Astrocyte of the cerebellum (primary cell): ENCODE results near the gene JPT2.

ENCODE experiments used
- DNase-seq: peaks from one replicate; pipeline ENCODE4 v3.0.0-alpha.2; 2011; ENCODE audit warnings: low read depth
- H3K4me3 ChIP-seq: 2 replicates; pipeline ENCODE4 v1.5.1; 2011; ENCODE audit warnings: mild to moderate bottlenecking, low read depth, low read length, moderate library complexity
- CTCF ChIP-seq: IDR thresholded peaks from 2 replicates; pipeline ENCODE4 v1.5.1; 2012; ENCODE audit warnings: low read length, low read depth, moderate library complexity, mild to moderate bottlenecking; ENCODE audit errors: missing control alignments
- in situ Hi-C: cut with HindIII; loops from 2 replicates; pipeline ENCODE4 v1.10.0; 2017; ENCODE audit warnings: low sequenced_read_pairs

The JPT2 gene

GRCh38 chr16:1662543-1662942, 15.5 kb upstream of the JPT2 start:
- no peak overlapping the region for H3K4me3 ChIP-seq
- TF ChIP-seq CTCF = no peak
- in situ Hi-C loops = no loop called here
- DNase-seq = no peak

- H3K4me3 ChIP-seq = no peak overlapping the region
- in situ Hi-C loops = no loop called here
- no peak for DNase-seq
- TF ChIP-seq CTCF = no peak
Measured at GRCh38 chr16:1665829-1666228, 12.2 kb upstream of the JPT2 start.

GRCh38 chr16:1666316-1666715, 11.8 kb upstream of the JPT2 start:
- H3K4me3 ChIP-seq = no peak overlapping the region
- in situ Hi-C loops = no loop called here
- DNase-seq = no peak
- no peak for TF ChIP-seq CTCF

- no peak for DNase-seq
- no peak overlapping the region for H3K4me3 ChIP-seq
- in situ Hi-C loops = no loop called here
- no peak for TF ChIP-seq CTCF
Measured at GRCh38 chr16:1667271-1667670, 10.8 kb upstream of the JPT2 start.

GRCh38 chr16:1667916-1668315, 10.2 kb upstream of the JPT2 start:
- no peak for TF ChIP-seq CTCF
- no peak for DNase-seq
- in situ Hi-C loops = no loop called here
- no peak overlapping the region for H3K4me3 ChIP-seq

- in situ Hi-C loops = no loop called here
- H3K4me3 ChIP-seq = no peak overlapping the region
- no peak for DNase-seq
- TF ChIP-seq CTCF = no peak
Measured at GRCh38 chr16:1668612-1669319, 9.3 kb upstream of the JPT2 start.

GRCh38 chr16:1669698-1670097, 8.4 kb upstream of the JPT2 start:
- TF ChIP-seq CTCF = no peak
- no peak overlapping the region for H3K4me3 ChIP-seq
- in situ Hi-C loops = loop anchor here (5.0 kb wide), 1 partner anchor 32 kb away; no protein-coding TSS in a partner anchor
- DNase-seq = no peak
